Mucosa of rectum (tissue), 2 donors: Measurements from ENCODE around the gene MSRB1.
"Not testable (repeated sequence)": the region's sequence is repeated elsewhere in the genome, so short reads cannot be mapped to it uniquely, and the experiment has no call there.

Experiments
- H3K27ac ChIP-seq, 2 donors: one replicate each; pipeline ENCODE4 v1.7.0; 2013; ENCODE audit warnings: inconsistent platforms in 2 of 2, low read depth in 2 of 2, low read length in 2 of 2
- H3K27me3 ChIP-seq, 2 donors: one replicate each; pipeline ENCODE4 v1.7.0; 2013; ENCODE audit warnings: low read length in 2 of 2; ENCODE audit not compliant: control insufficient read depth in 2 of 2, insufficient read depth in 2 of 2
- H3K36me3 ChIP-seq, 2 donors: one replicate each; pipeline ENCODE4 v1.7.0; 2013; ENCODE audit warnings: low read length in 2 of 2; ENCODE audit not compliant: control insufficient read depth in 2 of 2, insufficient read depth in 2 of 2
- H3K4me1 ChIP-seq, 2 donors: one replicate each; pipeline ENCODE4 v1.7.0; 2013; ENCODE audit warnings: low read length in 2 of 2, mild to moderate bottlenecking in 1 of 2; ENCODE audit not compliant: control insufficient read depth in 2 of 2, insufficient read depth in 2 of 2
- H3K4me3 ChIP-seq, 2 donors: one replicate each; pipeline ENCODE4 v1.7.0; 2013; ENCODE audit warnings: low read length in 2 of 2
- H3K9ac ChIP-seq, 2 donors: one replicate each; pipeline ENCODE4 v1.7.0; 2013; ENCODE audit warnings: low read length in 2 of 2, low read depth in 1 of 2, mild to moderate bottlenecking in 1 of 2
- H3K9me3 ChIP-seq, 2 donors: one replicate each; pipeline ENCODE4 v1.7.0; 2013; ENCODE audit warnings: low read length in 2 of 2; ENCODE audit not compliant: control insufficient read depth in 2 of 2
- donor health status: healthy.
- donor health status: Normal muscosa, but diverticular disease.

The MSRB1 gene

DNA sequence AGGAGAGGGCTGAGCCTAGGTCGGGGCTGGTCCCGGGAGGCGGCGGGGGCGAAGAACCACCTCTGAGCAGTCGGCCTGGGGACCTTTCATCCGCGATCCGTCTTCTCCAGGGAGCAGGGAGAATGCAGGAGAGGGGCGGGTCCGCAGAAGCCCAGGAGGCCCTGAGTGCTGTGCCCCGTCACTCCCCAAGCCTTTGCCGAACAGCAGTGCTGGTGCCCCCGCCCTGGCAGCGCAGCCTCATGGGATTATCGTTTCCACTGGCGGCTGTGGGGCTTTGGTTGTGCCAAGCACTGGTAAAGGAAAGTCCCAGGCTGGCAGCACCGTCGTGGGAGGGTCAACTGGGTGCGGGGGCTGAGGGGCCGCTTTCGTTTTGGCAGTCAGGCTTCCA is 29.5 kb upstream of the MSRB1 start:
- Histone ChIP-seq H3K27me3 (no peaks in the 10 kb centered on the region), H3K4me1 (peaks cover 11 to 12% of the 10 kb centered on the region in 2 donors), H3K9ac (peak overlapping the region; percentile 68 to 87), H3K27ac (peak overlapping the region in 1 of 2 donors; percentile 99), H3K36me3 (peaks cover 28 to 29% of the 10 kb centered on the region in 2 donors), H3K4me3 (peak overlapping the region; percentile 77 to 87), H3K9me3 (no peaks in the 10 kb centered on the region)

DNA sequence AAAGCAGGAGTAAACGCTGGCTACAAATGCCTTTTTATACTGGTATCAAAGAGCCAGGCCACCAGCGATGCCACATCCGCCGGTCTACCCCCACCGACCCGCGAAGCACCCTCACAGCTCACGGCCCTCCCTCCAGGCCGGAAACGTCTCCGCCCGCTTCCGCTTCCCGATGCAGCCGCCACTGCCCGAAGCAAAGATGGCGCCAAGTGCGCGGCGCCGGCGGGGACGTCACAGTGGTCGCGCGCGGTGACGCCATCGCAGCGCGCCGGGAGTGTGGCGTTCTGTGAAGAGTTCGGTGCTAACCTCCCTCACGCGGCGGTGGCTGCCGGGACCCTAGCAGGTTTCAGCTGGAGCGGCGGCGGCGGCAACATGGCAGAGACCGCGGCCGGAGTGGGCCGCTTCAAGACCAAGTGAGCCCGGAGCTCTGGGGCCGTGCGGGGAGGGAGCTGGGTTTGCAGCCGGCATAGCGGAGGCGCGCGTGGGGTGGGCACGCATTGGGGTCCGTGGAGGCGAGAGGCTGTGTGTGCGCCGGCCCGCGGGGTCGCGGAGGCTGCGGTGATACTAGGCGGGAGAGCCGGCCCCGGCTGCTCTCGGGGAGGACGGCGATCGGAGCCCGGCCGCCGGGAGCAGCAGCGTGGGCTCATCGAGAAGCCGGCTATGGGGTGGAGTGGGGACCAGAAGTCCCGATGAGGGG is 28.9 kb upstream of the MSRB1 start, which contains the start of gene TBL3:
Gene TBL3 (plus strand): TSS at position 258 of the 694 bp plus-strand sequence. CDS start 112 bp downstream, at position 370.
- Histone ChIP-seq H3K36me3 (peaks cover 25 to 27% of the 10 kb centered on the region in 2 donors), H3K9ac (peak within 1 kb of the TSS; percentile 87 to 95), H3K4me3 (peak within 1 kb of the TSS; percentile 77 to 87), H3K9me3 (no peaks in the 10 kb centered on the region), H3K27me3 (no peaks in the 10 kb centered on the region), H3K4me1 (peaks cover 11 to 12% of the 10 kb centered on the region in 2 donors), H3K27ac (peak within 1 kb of the TSS; percentile 92 to 99)

DNA sequence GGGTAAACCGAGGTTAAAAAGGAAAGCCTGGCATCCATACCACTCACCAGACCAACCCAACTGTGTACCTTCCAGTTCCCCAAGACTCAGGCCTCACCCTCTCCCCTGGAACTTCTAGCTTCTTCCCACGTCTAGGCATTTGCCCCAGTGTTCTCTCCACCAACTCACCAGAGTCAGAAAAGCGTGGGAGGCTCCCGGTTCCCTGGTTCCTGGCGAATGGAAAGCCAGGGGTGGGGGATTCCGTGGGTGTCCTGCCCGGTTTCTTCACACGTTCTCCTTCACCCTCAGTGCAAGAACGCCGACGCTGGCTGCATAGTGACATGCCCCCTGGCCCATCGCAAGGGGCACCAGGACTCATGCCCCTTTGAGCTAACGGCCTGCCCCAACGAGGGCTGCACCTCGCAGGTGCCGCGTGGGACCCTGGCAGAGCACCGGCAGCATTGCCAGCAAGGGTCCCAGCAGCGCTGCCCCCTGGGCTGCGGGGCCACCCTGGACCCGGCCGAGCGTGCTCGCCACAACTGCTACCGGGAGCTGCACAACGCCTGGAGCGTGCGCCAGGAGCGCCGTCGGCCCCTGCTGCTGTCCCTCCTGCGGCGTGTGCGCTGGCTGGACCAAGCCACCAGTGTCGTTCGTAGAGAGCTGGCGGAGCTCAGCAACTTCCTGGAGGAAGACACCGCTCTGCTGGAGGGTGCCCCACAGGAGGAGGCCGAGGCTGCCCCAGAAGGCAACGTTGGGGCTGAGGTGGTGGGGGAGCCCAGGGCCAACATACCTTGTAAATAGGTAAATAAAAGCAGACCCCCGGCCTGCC is 25.4 kb upstream of the MSRB1 start:
- H3K4me1 ChIP-seq, result peaks cover 27% of the 10 kb centered on the region in 2 donors
- no peak overlapping the region for H3K27ac ChIP-seq
- H3K9ac ChIP-seq, result no peak overlapping the region
- H3K27me3 ChIP-seq, result no peaks in the 10 kb centered on the region
- no peaks in the 10 kb centered on the region for H3K9me3 ChIP-seq
- no peak overlapping the region for H3K4me3 ChIP-seq
- H3K36me3 ChIP-seq, result peaks cover 0 to 3% of the 10 kb centered on the region in 2 donors

DNA sequence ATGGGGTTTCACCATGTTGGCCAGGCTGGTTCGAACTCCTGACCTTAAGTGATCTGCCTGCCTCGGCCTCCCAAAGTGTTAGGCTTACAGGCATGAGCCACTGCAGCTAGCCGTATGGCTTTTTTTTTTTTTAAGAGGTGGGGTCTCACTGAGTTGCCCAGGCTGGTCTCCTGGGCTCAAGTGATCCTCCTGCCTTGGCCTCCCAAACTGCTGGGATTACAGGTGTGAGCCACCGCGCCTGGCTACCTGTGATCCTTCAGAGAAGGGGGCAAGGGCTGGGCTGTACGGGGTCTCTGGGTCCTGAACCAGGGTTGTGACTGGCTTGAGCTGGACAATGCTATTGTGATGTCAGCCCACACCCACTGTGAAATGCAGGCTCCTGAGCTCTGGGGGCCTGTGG is 23.5 kb upstream of the MSRB1 start, which contains the start of gene RNF151:
Gene RNF151 (plus strand): TSS at position 397 of the 400 bp plus-strand sequence. CDS start 26 bp downstream, outside the sequence.
- no peaks in the 10 kb centered on the region for H3K27me3 ChIP-seq
- H3K9ac ChIP-seq, result peak within 1 kb of the TSS; percentile 85 to 96
- H3K4me1 ChIP-seq, result peaks cover 23 to 25% of the 10 kb centered on the region in 2 donors
- H3K9me3 ChIP-seq, result no peaks in the 10 kb centered on the region
- H3K27ac ChIP-seq, result peak within 1 kb of the TSS; percentile 88 to 97
- peaks cover 14 to 16% of the 10 kb centered on the region in 2 donors for H3K36me3 ChIP-seq
- H3K4me3 ChIP-seq, result peak within 1 kb of the TSS; percentile 64 to 87

DNA sequence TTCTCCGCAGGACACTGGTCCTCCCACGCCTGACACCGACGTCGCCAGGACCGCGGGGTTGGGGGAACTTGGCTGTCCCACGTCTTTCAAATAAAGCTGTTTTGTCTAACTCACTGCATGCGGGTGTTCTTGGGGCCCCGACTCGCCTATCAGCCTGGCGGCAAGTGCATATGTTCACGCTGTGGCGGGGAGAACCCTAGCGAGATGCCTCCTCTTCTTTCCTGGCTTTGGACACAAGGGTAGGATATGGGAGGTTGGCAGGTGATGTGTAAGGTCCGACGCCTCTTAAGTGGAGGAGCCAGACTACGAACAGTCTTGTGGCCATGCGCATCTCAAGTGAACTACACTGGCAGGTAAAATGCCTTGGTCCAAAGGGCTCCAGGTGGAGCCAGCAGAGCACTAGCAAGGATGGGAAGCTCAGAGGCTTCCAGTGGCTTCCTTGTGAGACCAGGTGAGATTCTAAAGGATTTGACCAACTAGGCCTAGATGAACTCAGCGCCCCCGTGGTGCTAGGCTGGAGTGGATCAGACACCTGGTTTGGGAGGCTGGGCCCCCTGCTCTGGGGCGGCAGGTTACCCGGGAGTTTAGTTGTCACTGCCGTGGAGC is 22.5 kb upstream of the MSRB1 start:
- peaks cover 23 to 24% of the 10 kb centered on the region in 2 donors for H3K4me1 ChIP-seq
- no peaks in the 10 kb centered on the region for H3K27me3 ChIP-seq
- peak overlapping the region; percentile 85 to 96 for H3K9ac ChIP-seq
- H3K9me3 ChIP-seq, result no peaks in the 10 kb centered on the region
- H3K4me3 ChIP-seq, result peak overlapping the region; percentile 64 to 87
- H3K27ac ChIP-seq, result peak overlapping the region; percentile 88 to 97
- H3K36me3 ChIP-seq, result peaks cover 14 to 21% of the 10 kb centered on the region in 2 donors

DNA sequence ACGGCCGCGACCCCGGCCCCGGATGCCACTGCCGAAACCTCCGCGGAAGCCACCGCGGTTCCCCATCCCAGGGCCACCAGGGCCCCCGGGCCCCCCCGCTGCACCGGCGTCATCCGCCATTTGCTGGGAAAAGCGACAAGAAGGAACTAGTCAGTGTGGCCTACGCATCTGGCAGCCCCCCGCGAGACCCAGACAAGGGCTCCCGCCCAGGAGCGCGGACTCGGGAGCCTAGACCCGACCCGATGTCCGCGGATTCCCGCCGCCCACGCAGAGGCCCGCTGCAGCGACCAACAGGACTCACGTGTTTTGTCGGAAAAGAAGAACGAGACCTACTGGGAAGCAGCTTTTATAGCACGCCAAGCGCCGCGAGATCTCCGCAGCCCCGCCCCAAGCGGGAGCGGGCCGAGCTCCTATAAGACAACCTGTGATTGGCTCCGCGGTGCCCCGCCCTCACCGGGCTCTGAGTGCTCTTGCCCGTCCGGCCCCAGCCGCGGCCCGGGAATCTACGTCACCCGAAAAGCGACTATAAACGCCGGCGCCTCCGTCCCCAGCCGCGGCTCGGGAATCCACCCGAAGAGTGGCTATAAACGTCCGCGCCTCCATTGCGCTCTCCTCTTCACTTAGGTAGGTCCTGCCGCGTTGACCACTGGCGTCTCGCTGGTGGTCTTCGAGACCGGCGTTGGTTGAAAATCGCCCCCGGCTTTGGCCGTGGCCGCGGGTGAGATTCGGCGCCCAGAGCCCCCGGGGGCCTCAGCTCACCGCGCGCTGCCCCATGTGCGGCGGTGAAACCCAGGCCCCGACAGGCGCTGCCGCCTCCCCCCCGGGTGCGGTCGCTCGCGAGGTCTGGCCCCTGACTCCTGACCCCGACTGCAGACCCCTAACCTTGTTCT is 21.8 kb upstream of the MSRB1 start, which contains the start of gene RPS2:
Gene RPS2 (minus strand): TSS at position 321 of the 890 bp plus-strand sequence. CDS start 201 bp downstream, at position 120.
- Histone ChIP-seq H3K9ac (peak within 1 kb of the TSS; percentile 85 to 96), H3K36me3 (peaks cover 14 to 21% of the 10 kb centered on the region in 2 donors), H3K4me1 (peaks cover 26 to 27% of the 10 kb centered on the region in 2 donors), H3K27ac (peak within 1 kb of the TSS; percentile 88 to 97), H3K4me3 (peak within 1 kb of the TSS; percentile 64 to 87), H3K9me3 (no peaks in the 10 kb centered on the region), H3K27me3 (no peaks in the 10 kb centered on the region)

DNA sequence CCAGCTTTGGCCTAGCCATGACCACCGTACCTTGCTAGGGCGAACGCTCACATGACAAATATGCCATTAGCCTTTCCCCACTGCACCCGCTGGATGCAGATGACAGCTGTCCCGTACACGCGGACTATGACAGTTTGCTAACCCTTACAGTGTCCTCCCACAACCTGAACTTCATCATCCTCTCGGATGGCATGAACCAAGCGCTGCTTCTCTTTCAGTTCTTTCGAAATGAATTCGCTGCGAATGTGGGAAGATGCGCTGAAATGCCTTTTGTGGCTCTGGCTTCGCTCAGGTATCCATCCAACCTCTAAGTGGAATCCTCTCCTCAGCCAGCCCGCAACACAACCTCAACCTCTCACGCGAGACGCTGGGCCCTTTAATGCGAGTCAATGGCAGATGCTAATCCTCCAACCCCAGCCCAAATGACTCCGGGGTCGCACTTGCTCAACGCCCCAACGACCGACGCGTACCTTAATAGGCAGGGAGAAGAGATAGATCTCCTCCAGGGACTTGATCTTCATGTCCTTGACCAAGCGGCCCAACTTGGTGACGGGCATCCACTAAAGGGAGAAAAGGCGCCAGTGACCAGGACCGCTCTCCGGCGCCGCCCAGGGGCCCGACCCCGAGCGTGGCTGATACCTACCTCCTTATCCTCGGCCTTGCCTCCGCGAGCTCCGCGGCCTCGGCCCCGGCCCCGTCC is 21.0 kb upstream of the MSRB1 start:
- no peaks in the 10 kb centered on the region for H3K27me3 ChIP-seq
- H3K4me3 ChIP-seq, result peak overlapping the region; percentile 64 to 87
- H3K27ac ChIP-seq, result peak overlapping the region; percentile 88 to 97
- H3K36me3 ChIP-seq, result peaks cover 14 to 21% of the 10 kb centered on the region in 2 donors
- peak overlapping the region; percentile 53 to 85 for H3K9ac ChIP-seq
- no peaks in the 10 kb centered on the region for H3K9me3 ChIP-seq
- H3K4me1 ChIP-seq, result peaks cover 26 to 30% of the 10 kb centered on the region in 2 donors

DNA sequence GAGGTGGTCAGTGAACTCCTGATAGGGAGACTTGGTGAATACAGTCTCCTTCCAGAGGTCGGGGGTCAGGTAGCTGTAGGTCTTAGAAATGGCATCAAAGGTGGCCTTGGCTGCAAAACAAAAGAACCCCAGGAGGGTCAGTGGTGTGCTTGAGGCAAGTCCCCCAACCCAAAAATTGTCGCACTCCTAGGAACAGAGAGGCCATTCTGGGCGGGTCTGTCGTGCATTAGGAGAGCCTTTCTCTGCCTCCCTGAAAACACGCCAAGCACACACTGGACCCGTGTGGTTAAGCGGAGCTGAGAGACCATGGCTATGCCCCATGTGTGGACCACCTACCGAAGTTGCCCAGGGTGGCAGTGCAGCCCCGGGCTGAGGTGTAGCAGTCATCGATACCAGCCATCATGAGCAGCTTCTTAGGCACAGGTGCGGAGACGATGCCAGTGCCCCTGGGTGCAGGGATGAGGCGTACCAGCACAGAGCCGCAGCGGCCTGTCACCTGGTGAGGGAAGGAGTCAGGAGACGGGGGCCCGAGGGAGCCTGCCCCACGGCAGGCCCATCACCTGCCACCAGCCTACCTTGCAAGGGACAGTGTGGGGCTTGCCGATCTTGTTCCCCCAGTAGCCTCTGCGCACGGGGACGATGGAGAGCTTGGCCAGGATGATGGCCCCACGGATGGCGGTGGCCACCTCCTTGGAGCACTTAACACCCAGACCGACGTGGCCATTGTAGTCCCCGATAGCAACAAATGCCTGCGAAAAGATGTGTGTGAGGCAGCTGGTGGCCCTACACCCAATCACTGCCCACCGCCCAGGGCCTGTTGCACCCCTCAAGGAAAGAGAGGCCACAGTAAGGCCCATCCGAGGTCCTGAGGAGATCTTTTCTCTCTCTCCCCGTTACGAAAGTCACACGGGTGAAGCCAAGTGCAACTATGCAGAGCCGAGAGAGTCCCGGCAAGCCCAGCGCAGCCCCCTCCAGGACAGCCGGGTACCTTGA is 19.5 kb upstream of the MSRB1 start:
- H3K9ac ChIP-seq, H3K9me3 ChIP-seq, H3K27me3 ChIP-seq, H3K4me3 ChIP-seq, H3K27ac ChIP-seq: not testable (repeated sequence)
- H3K4me1 ChIP-seq, result peaks cover 26 to 33% of the 10 kb centered on the region in 2 donors
- peaks cover 14 to 21% of the 10 kb centered on the region in 2 donors for H3K36me3 ChIP-seq
